Large intestine (tissue), 12 donors: ENCODE measurements around the gene CDNF. TPM values are rescaled to one million over a fixed set of nuclear protein-coding genes. Genes with fewer than 3 reads are reported as not detected.

Source experiments
- DNase-seq, 2 donors: peaks; one replicate each; pipeline versions ENCODE4 v3.0.0 to v3.0.0-alpha.2; 2013
- H3K27ac ChIP-seq: one replicate; pipeline ENCODE4 v1.5.1; 2013; ENCODE audit warnings: low read length
- H3K27me3 ChIP-seq: 2 replicates; pipeline ENCODE4 v1.6.1; 2013; ENCODE audit warnings: low read length; ENCODE audit not compliant: control insufficient read depth, insufficient read depth
- H3K36me3 ChIP-seq: 2 replicates; pipeline ENCODE4 v1.6.1; 2013; ENCODE audit warnings: low read length; ENCODE audit not compliant: control insufficient read depth, insufficient read depth
- H3K4me1 ChIP-seq: one replicate; pipeline ENCODE4 v1.6.1; 2013; ENCODE audit warnings: low read length; ENCODE audit not compliant: control insufficient read depth, insufficient read depth
- H3K4me3 ChIP-seq: one replicate; pipeline ENCODE4 v1.5.1; 2013; ENCODE audit warnings: low read length
- H3K9me3 ChIP-seq: one replicate; pipeline ENCODE4 v1.6.1; 2013; ENCODE audit warnings: mild to moderate bottlenecking, low read depth, low read length, moderate library complexity; ENCODE audit not compliant: control insufficient read depth
- WGBS: methylation state at CpG from one replicate; pipeline ENCODE4 v1.1.5; 2013; ENCODE audit warnings: low lambda C conversion rate; ENCODE audit not compliant: insufficient coverage; 5-methylcytosine and 5-hydroxymethylcytosine counted together
- long read RNA-seq, 11 donors: transcript quantifications; one replicate each; lab custom pipeline, GENCODE V29; 2026
- polyA plus RNA-seq: library from polyadenylated mRNA; unstranded; fragments of 120-200 nt; gene quantifications from one replicate; pipeline ENCODE4 v1.2.1, GENCODE V29; 2013

The CDNF gene
- polyA plus RNA-seq = 3.2 TPM
- long read RNA-seq, donor 1 = 0 reads
- long read RNA-seq, donor 2, partial matches to known transcripts = 34 of 47 reads
- long read RNA-seq, donor 2, other reads (novel, unspliced or antisense) = 13 of 47 reads
- long read RNA-seq, donor 3 = 0 reads
- long read RNA-seq, donor 4 = 0 reads
- long read RNA-seq, donor 5 = 0 reads
- long read RNA-seq, donor 6 = 0 reads
- long read RNA-seq, donor 7 = 0 reads
- long read RNA-seq, donor 8 = 0 reads
- long read RNA-seq, donor 9, partial matches to known transcripts = 36 of 44 reads
- long read RNA-seq, donor 9, other reads (novel, unspliced or antisense) = 7 of 44 reads
- long read RNA-seq, donor 10, partial matches to known transcripts = 31 of 50 reads
- long read RNA-seq, donor 10, other reads (novel, unspliced or antisense) = 18 of 50 reads
- long read RNA-seq, donor 11 = 0 reads

DNA sequence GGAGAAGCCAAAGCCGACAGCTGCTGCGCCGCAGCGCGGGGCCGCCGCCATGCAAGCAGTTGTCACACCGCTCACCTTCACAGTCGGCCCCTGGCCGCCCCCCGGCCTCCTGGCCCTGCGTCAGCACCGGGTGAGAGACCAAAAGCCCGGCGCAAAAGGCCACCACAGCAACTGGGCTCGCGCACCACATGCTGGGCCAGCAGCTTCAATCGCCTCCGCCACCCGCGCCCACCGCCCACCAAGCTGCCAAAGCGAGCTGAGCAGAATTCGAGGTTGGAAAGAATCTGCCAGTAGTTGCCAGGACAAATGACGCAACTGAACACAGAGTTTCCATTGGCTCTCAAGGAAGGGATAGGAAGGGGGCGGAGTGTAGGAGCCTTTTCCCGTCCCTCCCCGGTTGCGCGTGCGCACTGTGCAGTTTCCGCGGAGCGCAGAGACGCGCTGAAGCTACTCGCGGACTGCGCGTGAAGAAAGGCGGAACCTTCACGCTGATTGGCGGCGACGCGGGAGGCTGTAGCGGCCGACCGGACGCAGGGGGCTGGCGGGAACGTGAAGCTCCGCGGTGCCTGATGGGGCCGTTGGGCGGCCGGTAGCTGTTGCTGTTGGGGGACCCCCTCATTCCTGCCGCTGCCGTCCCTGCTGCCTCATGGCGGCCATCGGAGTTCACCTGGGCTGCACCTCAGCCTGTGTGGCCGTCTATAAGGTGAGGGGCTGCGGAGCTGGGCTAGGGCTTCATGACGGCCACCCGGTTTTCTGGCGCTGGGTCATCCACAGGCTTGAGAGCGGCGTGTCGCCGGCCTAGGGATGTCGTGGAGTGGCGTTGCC, at the start of gene CDNF, which contains the start of the genes HSPA14 and MSANTD7:
CDNF (minus strand) TSS at position 281 of the 825 bp plus-strand sequence; CDS start at position 190, 91 bp downstream.
HSPA14 (plus strand) TSS at position 550 of the 825 bp plus-strand sequence; CDS start at position 647, 97 bp downstream.
MSANTD7 (plus strand) TSS at position 550 of the 825 bp plus-strand sequence. CDS start 3,979 bp downstream, outside the sequence.
- H3K9me3 ChIP-seq = no peaks in the 10 kb centered on the region
- peaks cover 20% of the 10 kb centered on the region for H3K36me3 ChIP-seq
- peak within 1 kb of the TSS; percentile 97 for H3K27ac ChIP-seq
- peak within 1 kb of the TSS; percentile 93 for H3K4me3 ChIP-seq
- H3K27me3 ChIP-seq = no peaks in the 10 kb centered on the region
- H3K4me1 ChIP-seq = no peaks in the 10 kb centered on the region
- DNase-seq = peak; percentile 100
- no CpG with 5 or more reads among the region's 72 CpGs for WGBS

DNA sequence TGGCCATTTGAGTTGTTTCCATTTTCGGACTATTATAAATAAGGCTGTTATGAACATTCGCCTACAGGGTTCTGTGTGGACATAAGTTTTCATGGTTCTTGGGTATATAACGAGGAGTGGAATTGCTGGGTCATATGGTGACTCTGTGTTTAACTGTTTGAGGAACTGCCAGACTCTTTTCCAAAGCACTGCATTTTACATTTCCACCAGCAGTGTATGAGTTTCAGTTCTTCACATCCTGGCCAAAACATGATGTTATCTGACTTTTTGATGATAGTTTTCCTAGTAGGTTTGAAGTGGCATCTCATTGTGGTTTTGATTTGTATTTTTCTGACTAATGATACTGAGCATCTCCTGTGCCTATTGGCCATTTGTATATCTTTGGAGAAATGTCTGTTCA, 46.2 kb upstream of the CDNF start:
- H3K27me3 ChIP-seq = no peaks in the 10 kb centered on the region
- no peak overlapping the region for H3K27ac ChIP-seq
- DNase-seq = no peak
- H3K4me1 ChIP-seq = peaks cover 4% of the 10 kb centered on the region
- H3K4me3 ChIP-seq = no peak overlapping the region
- no peaks in the 10 kb centered on the region for H3K9me3 ChIP-seq
- 100% methylated on average over 3 of the region's 3 CpGs for whole genome bisulfite sequencing
- H3K36me3 ChIP-seq = peaks cover 11% of the 10 kb centered on the region

DNA sequence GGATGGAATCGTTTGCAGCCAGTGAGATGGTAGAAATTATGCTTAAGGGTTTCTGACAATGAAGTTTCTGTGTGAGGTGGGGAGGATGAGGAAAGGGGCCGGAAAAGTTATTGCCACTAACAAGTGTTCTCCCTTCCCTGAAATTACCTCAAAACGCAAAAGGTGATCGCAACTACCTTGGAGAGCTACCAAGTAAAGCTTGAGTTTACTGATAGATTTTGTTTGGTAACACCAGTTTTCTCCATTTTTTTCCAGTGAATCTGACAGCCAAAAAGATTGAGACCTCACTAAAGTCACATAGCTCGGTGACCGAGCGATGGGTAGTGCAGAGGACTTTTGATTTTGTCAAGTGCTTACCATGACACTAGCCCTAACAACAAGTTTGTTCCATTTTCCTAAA, 42.4 kb upstream of the CDNF start:
- H3K9me3 ChIP-seq = no peaks in the 10 kb centered on the region
- 0% methylated on average over 1 of the region's 7 CpGs for WGBS
- peaks cover 2% of the 10 kb centered on the region for H3K36me3 ChIP-seq
- peaks cover 11% of the 10 kb centered on the region for H3K4me1 ChIP-seq
- no peak for DNase-seq
- H3K27ac ChIP-seq = no peak overlapping the region
- peak overlapping the region; percentile 71 for H3K4me3 ChIP-seq
- H3K27me3 ChIP-seq = no peaks in the 10 kb centered on the region

DNA sequence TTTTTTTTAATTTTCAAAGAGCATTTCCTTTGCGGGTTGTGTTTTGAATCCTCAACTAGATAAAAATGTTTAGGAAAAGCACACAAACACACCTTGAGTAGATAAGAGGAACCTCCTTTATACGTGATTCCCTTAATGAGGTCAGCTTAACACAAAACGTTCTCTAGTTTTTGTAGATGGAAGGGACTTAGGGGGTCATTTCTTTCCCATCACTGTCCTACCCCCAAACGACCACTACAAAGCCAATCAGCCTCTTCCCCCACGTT, 42.0 kb upstream of the CDNF start:
- Histone ChIP-seq H3K4me1 (peaks cover 11% of the 10 kb centered on the region), H3K27ac (no peak overlapping the region), H3K9me3 (no peaks in the 10 kb centered on the region), H3K4me3 (peak overlapping the region; percentile 71), H3K27me3 (no peaks in the 10 kb centered on the region), H3K36me3 (peaks cover 2% of the 10 kb centered on the region)
- DNase-seq = peak in 1 of 2 donors; percentile 22
- 0% methylated on average over 2 of the region's 5 CpGs for WGBS

DNA sequence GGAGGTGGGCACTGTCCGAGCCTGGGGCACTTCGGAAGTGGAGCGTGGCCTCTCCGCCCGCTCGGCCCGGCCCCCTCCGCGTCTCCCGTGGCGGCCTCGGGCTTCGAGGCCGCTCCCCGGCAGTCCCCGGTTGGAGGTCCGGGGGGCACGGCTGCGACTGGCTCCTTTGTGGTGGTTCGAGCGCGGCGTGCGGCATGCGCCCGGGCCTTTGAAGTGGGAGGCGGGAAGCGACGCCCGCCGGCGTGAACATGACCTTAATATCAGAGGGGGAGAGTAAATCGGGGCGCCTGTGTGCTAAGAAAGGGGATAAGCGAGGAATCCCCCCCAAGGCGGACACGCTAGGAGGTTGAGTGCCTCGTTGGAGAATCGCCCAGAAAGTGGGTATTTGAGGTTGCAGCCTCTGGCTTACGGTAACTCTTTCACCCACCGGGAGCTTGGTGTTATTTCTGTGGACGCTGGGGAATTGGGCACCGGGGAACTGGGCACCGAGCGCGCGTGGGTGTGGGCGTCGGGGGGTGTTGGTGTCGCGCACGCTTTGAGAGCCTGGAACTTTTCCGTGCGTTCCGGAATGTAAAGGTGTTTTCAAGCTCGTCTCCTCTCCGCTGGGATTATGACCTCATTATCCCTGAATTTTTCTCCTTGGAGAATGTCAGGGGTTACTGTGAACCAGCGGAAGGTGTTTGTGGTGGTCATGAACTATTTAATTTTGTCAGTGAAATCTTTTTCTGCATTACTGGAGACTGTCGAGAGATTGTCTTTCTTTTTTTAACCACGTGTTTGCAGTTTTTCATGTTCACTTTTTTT, 41.5 kb upstream of the CDNF start:
- Histone ChIP-seq H3K9me3 (no peaks in the 10 kb centered on the region), H3K4me1 (peaks cover 11% of the 10 kb centered on the region), H3K36me3 (peaks cover 2% of the 10 kb centered on the region), H3K4me3 (peak overlapping the region; percentile 71), H3K27me3 (no peaks in the 10 kb centered on the region), H3K27ac (peak overlapping the region; percentile 51)
- peak; percentile 4 to 64 for DNase-seq
- 0% methylated on average over 2 of the region's 60 CpGs for WGBS

DNA sequence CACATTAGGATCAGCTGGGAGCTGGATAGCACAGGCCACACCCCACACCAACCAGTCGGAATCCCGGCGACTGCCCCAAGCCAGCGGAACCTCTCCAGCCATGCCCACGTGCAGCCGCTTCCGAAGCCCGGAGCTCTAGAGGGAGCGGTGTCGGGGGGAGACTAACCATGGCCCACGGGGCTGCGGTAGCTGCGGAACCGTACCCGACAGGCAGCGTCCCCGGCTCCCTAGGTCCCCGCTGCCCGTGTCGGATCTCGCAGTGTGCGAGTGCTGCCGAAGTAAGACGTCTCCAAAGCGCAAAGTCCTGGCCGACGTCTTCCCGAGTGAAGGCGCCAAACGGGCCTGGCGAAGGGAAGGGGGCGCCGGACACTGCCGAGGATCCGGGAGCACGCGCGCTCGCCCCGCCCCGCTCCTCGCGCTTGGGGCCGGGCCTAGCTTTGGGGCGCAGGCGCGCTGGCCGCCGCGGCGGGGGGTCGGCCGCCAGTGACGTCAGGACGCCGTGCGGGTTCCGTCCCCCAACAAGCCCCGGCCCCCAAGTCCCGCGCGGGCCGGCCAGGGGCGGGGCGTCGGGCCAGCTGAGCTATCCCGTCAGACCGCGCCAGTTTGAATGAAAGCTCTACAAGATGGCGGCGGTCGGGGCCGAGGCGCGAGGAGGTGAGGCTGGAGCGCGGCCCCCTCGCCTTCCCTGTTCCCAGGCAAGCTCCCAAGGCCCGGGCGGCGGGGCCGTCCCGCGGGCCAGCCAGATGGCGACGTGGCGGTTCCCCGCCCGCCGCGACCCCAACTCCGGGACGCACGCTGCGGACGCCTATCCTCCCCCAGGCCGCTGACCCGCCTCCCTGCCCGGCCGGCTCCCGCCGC, 40.7 kb upstream of the CDNF start, which contains the start of gene SUV39H2:
SUV39H2 (plus strand) TSS at position 601 of the 858 bp plus-strand sequence; CDS start at position 624, 23 bp downstream.
- peak; percentile 97 to 98 for DNase-seq
- H3K27me3 ChIP-seq = no peaks in the 10 kb centered on the region
- no peaks in the 10 kb centered on the region for H3K36me3 ChIP-seq
- WGBS = no CpG with 5 or more reads among the region's 102 CpGs
- H3K27ac ChIP-seq = peak within 1 kb of the TSS; percentile 100
- no peaks in the 10 kb centered on the region for H3K9me3 ChIP-seq
- H3K4me3 ChIP-seq = peak within 1 kb of the TSS; percentile 100
- H3K4me1 ChIP-seq = peaks cover 11% of the 10 kb centered on the region

DNA sequence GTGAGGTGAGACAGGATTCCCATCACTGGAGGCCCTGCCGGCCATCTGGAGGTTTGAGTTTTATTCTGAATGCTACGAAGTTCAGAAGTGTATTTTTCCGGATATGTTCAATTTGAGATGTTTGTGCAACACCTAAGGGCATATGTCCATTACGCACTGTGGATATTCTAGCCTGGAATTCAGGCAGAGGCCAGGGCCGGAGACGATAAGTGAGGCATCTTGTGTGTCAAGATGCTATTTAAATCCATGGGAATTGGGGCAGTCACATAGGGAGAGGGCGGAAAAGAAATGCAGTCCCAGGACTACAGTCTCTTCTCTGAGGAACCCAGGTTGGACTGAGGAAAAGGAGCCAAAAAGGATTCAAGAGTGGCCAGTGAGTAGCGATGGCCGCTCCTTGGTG, 38.9 kb upstream of the CDNF start:
- H3K9me3 ChIP-seq = no peaks in the 10 kb centered on the region
- no peak overlapping the region for H3K4me3 ChIP-seq
- no peaks in the 10 kb centered on the region for H3K36me3 ChIP-seq
- DNase-seq = no peak
- WGBS = no CpG with 5 or more reads among the region's 9 CpGs
- no peaks in the 10 kb centered on the region for H3K27me3 ChIP-seq
- peaks cover 11% of the 10 kb centered on the region for H3K4me1 ChIP-seq
- peak overlapping the region; percentile 100 for H3K27ac ChIP-seq

DNA sequence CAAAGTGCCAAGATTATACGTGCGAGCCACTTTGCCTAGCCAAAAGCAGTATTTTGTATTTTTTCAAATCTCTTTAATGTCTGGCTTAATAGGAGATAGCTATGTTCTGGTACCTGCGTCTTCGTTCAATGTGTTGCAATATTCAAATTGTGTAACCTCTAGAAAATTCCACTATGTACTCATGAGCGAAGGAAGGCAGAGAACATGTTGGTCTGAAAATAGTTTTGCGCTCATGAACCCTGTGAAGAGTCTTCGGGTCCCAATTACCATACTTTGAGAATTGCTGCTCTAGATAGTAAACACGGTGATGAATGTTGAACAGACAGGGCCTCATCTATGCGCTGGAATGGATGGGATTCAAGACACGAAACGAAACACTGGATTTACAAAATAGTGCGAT, 38.1 kb upstream of the CDNF start:
- Histone ChIP-seq H3K4me3 (no peak overlapping the region), H3K9me3 (no peaks in the 10 kb centered on the region), H3K36me3 (peaks cover 2% of the 10 kb centered on the region), H3K27ac (no peak overlapping the region), H3K27me3 (no peaks in the 10 kb centered on the region), H3K4me1 (peaks cover 11% of the 10 kb centered on the region)
- no peak for DNase-seq
- 100% methylated on average over 6 of the region's 12 CpGs for WGBS

DNA sequence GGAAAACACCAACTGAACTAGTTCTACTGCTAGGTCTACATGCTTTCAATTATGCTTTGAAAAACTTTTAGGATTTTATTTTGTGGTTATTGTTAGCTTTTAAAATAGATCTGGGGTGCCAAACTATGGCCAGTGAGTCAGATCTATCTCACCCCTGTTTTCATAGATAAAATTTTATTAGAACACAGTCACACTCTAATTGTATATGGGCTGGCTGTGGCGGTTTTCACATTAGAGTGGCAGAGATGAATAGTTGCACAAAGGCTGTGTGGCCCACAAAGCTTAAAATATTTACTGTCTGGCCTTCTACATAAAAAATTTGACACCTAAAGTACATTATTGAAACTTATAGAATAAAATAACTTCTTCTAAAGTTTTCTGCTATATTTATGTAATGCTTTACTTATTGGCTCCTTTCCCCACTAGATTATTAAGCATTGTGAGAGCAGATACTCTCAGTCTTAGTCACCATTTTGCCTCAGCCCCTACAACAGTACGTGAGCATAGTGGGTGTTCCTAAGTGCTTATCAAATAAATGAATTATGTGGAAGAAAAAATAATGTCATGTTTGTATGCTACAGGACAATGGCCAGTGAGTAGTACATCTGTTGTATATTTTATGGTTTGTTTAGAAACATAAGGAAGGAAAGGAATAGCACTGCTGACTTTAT, 35.4 kb upstream of the CDNF start:
- H3K4me3 ChIP-seq = no peak overlapping the region
- H3K27me3 ChIP-seq = no peaks in the 10 kb centered on the region
- H3K9me3 ChIP-seq = no peaks in the 10 kb centered on the region
- peaks cover 15% of the 10 kb centered on the region for H3K36me3 ChIP-seq
- no CpG with 5 or more reads among the region's 2 CpGs for WGBS
- H3K27ac ChIP-seq = no peak overlapping the region
- DNase-seq = no peak
- peaks cover 7% of the 10 kb centered on the region for H3K4me1 ChIP-seq
